ENCODE results near the gene SDSL. TPM values are rescaled to one million over a fixed set of nuclear protein-coding genes. Genes with fewer than 3 reads are reported as not detected.

Gene SDSL
- polyA plus RNA-seq, 1 donor (not counting 4 experiments of a cell fraction or from before 2014, with no cell fraction given): 1.9 TPM

- Histone ChIP-seq H4K20me1 (ENCODE audit: control insufficient read depth, extremely low read depth, insufficient read depth, low read length) (peaks cover 3% of the 10 kb centered on the region), H3K27me3 (ENCODE audit: control insufficient read depth, extremely low read depth, insufficient read depth, low read length) (peaks cover 62% of the 10 kb centered on the region), H3K9me3 (ENCODE audit: control insufficient read depth, low read depth, low read length) (no peaks in the 10 kb centered on the region), H3K4me3 (ENCODE audit: control insufficient read depth in 2 of 3, extremely low read depth in 1 of 3, insufficient read depth in 2 of 3, low read depth in 1 of 3, low read length in 3 of 3) (peak overlapping the region in 1 of 3 experiments; percentile 47), H3K27ac (ENCODE audit: control insufficient read depth, insufficient read depth, low read length) (no peak overlapping the region), H2AFZ (ENCODE audit: control insufficient read depth, low read length) (peak overlapping the region; percentile 43), H3K4me2 (ENCODE audit: control insufficient read depth, extremely low read depth, insufficient read depth, low read depth, low read length) (peak overlapping the region; percentile 73), H3K9ac (ENCODE audit: control insufficient read depth, extremely low read depth, insufficient read depth, low read length) (no peak overlapping the region), H3K9me1 (ENCODE audit: control insufficient read depth, extremely low read depth, insufficient read depth, low read length) (no peaks in the 10 kb centered on the region), H3K4me1 (ENCODE audit: control insufficient read depth, extremely low read depth, insufficient read depth, low read length) (peaks cover 8% of the 10 kb centered on the region), H3K36me3 (ENCODE audit: control insufficient read depth in 2 of 2, extremely low read depth in 1 of 2, insufficient read depth in 2 of 2, low read length in 2 of 2) (no peaks in the 10 kb centered on the region), H3K79me2 (ENCODE audit: control insufficient read depth, insufficient read depth, low read length) (no peaks in the 10 kb centered on the region)
- DNase-seq (ENCODE audit: low read depth, low spot score): peak; percentile 5
- dilution Hi-C loops (cut with MboI; ENCODE audit: extremely low pct_ligation_motif_present, low sequenced_read_pairs): no loop called here
- FAIRE-seq: no peak
- peak; percentile 85 to 99 (median 88) for TF ChIP-seq CTCF (optimal IDR thresholded peaks at IDR 0.05 in 1 of 3, IDR thresholded peaks at IDR 0.05 in 1 of 3, conservative IDR thresholded peaks at IDR 0.05 in 1 of 3; ENCODE audit: extremely low read depth in 1 of 3, insufficient read depth in 2 of 3, low read length in 3 of 3)
- no peak for TF ChIP-seq EZH2 (IDR thresholded peaks at IDR 0.05; ENCODE audit: low read length)
Measured at GRCh38 chr12:113462117-113462774, 40.1 kb downstream of the SDSL start.

DNA sequence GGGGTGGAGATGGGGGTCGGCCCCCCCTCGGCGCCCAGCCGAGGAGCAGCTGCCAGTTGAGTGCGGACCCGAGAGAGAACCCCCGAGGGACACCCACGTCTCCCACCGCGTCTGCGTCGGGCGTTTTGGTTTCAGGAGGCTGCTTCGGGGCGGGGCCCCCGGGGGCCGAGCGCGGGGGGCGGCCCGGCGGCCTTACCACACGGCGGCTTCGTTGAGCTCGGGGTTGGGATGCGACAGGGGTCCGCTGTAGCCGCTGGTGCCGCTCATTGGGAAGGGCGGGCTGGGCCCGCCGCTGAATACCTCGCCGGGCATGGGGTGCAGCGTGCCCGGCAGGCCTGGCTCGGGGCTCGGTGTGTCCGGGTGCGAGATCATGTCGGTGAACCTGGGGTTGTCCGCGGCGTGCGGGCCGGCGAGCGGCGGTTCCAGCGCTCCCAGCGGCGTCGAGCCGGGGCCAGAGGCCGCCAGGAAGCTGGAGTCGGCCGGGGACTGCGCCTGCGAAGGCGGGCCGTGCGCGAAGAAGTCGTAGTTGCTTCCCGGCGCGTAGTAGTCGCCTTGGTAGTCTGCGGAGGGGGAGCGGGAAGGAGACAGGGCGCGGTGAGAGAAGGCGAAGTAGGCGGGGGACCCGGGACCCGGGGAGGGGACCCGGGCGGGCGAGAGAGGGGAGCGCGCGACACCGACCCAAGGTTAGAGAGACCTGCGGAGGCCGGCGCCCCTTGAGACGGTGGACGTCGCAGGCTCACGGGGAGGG, 41.0 kb downstream of the SDSL start:
- H3K4me2 ChIP-seq (ENCODE audit: control insufficient read depth, extremely low read depth, insufficient read depth, low read depth, low read length): peak overlapping the region; percentile 43
- no peaks in the 10 kb centered on the region for H3K36me3 ChIP-seq (ENCODE audit: control insufficient read depth in 2 of 2, extremely low read depth in 1 of 2, insufficient read depth in 2 of 2, low read length in 2 of 2)

More for the DNA sequence above, 41.0 kb downstream of the SDSL start:
- H3K9ac ChIP-seq (ENCODE audit: control insufficient read depth, extremely low read depth, insufficient read depth, low read length): no peak overlapping the region
- no peak overlapping the region for H2AFZ ChIP-seq (ENCODE audit: control insufficient read depth, low read length)
- no peaks in the 10 kb centered on the region for H3K9me3 ChIP-seq (ENCODE audit: control insufficient read depth, low read depth, low read length)
- dilution Hi-C loops (cut with MboI; ENCODE audit: extremely low pct_ligation_motif_present, low sequenced_read_pairs): no loop called here
- no peak overlapping the region for H3K27ac ChIP-seq (ENCODE audit: control insufficient read depth, insufficient read depth, low read length)
- DNase-seq (ENCODE audit: low read depth, low spot score): no peak
- H4K20me1 ChIP-seq (ENCODE audit: control insufficient read depth, extremely low read depth, insufficient read depth, low read length): peaks cover 3% of the 10 kb centered on the region
- no peak for FAIRE-seq
- TF ChIP-seq CTCF (optimal IDR thresholded peaks at IDR 0.05 in 1 of 3, IDR thresholded peaks at IDR 0.05 in 1 of 3, conservative IDR thresholded peaks at IDR 0.05 in 1 of 3; ENCODE audit: extremely low read depth in 1 of 3, insufficient read depth in 2 of 3, low read length in 3 of 3) (no peak), EZH2 (IDR thresholded peaks at IDR 0.05; ENCODE audit: low read length) (no peak)
- H3K79me2 ChIP-seq (ENCODE audit: control insufficient read depth, insufficient read depth, low read length): no peaks in the 10 kb centered on the region
- no peak overlapping the region for H3K4me3 ChIP-seq (ENCODE audit: control insufficient read depth in 2 of 3, extremely low read depth in 1 of 3, insufficient read depth in 2 of 3, low read depth in 1 of 3, low read length in 3 of 3)
- peaks cover 68% of the 10 kb centered on the region for H3K27me3 ChIP-seq (ENCODE audit: control insufficient read depth, extremely low read depth, insufficient read depth, low read length)
- peaks cover 15% of the 10 kb centered on the region for H3K4me1 ChIP-seq (ENCODE audit: control insufficient read depth, extremely low read depth, insufficient read depth, low read length)
- H3K9me1 ChIP-seq (ENCODE audit: control insufficient read depth, extremely low read depth, insufficient read depth, low read length): no peaks in the 10 kb centered on the region
